HAP-1 (cell line): ENCODE measurements around the gene SMIM14.

Experiments
- DNase-seq, 2 experiments: peaks; one replicate each; pipeline ENCODE4 v3.0.0-alpha.2; 2016 to 2020; ENCODE audit warnings: low spot score in 2 of 2
- H3K27me3 ChIP-seq: fragments of 250-450 bp; sonication (Bioruptor Pico); 2 replicates; pipeline ENCODE4 v1.5.1; 2020; ENCODE audit warnings: low read depth, mild to moderate bottlenecking, moderate library complexity
- H3K36me3 ChIP-seq: fragments of 250-450 bp; sonication (Bioruptor Pico); replicated peaks from 2 replicates; pipeline ENCODE4 v1.5.1; 2020; ENCODE audit warnings: mild to moderate bottlenecking
- H3K4me1 ChIP-seq: fragments of 250-450 bp; sonication (Bioruptor Pico); 2 replicates; pipeline ENCODE4 v1.5.1; 2020; ENCODE audit warnings: mild to moderate bottlenecking
- H3K4me3 ChIP-seq: fragments of 250-450 bp; sonication (Bioruptor Pico); 2 replicates; pipeline ENCODE4 v1.5.1; 2020; ENCODE audit warnings: mild to moderate bottlenecking, moderate library complexity
- H3K9me3 ChIP-seq: fragments of 250-450 bp; sonication (Bioruptor Pico); 2 replicates; pipeline ENCODE4 v1.5.1; 2020; ENCODE audit warnings: mild to moderate bottlenecking, moderate library complexity
- in situ Hi-C: fragments of 300-500 bp; cut with MboI; formaldehyde crosslinking; loops from 3 replicates; pipeline ENCODE4 v1.14.3; 2020; ENCODE audit warnings: low sequenced_read_pairs, inconsistent platforms, mixed read lengths

Gene SMIM14

GRCh38 chr4:39606747-39607146 is 31.9 kb downstream of the SMIM14 start:
- in situ Hi-C loops: no loop called here
- H3K4me3 ChIP-seq: no peak overlapping the region
- no peak for DNase-seq
- no peaks in the 10 kb centered on the region for H3K4me1 ChIP-seq
- peaks cover 4% of the 10 kb centered on the region; the same call in 1 of the 2 replicates for H3K9me3 ChIP-seq
- no peaks in the 10 kb centered on the region for H3K36me3 ChIP-seq
- no peaks in the 10 kb centered on the region for H3K27me3 ChIP-seq

- H3K36me3 ChIP-seq: no peaks in the 10 kb centered on the region
- in situ Hi-C loops: no loop called here
- no peaks in the 10 kb centered on the region for H3K4me1 ChIP-seq
- H3K9me3 ChIP-seq: no peaks in the 10 kb centered on the region
- DNase-seq: no peak
- H3K27me3 ChIP-seq: no peaks in the 10 kb centered on the region
- H3K4me3 ChIP-seq: no peak overlapping the region
Measured at GRCh38 chr4:39597695-39598381, 40.8 kb downstream of the SMIM14 start.

- in situ Hi-C loops: no loop called here
- H3K36me3 ChIP-seq: no peaks in the 10 kb centered on the region
Measured at GRCh38 chr4:39596971-39597370, 41.7 kb downstream of the SMIM14 start.

GRCh38 chr4:39591290-39591689 is 47.4 kb downstream of the SMIM14 start:
- H3K27me3 ChIP-seq: no peaks in the 10 kb centered on the region
- in situ Hi-C loops: no loop called here
- no peak overlapping the region for H3K4me3 ChIP-seq
- H3K36me3 ChIP-seq: no peaks in the 10 kb centered on the region
- no peaks in the 10 kb centered on the region; the same call in 1 of the 2 replicates for H3K4me1 ChIP-seq
- H3K9me3 ChIP-seq: no peaks in the 10 kb centered on the region; the same call in 1 of the 2 replicates
- DNase-seq: no peak

More at GRCh38 chr4:39596971-39597370, 41.7 kb downstream of the SMIM14 start:
- Histone ChIP-seq H3K27me3 (no peaks in the 10 kb centered on the region), H3K4me3 (no peak overlapping the region), H3K9me3 (no peaks in the 10 kb centered on the region), H3K4me1 (no peaks in the 10 kb centered on the region)
- no peak for DNase-seq

- no peak for DNase-seq
- no peaks in the 10 kb centered on the region; the same call in 1 of the 2 replicates for H3K4me1 ChIP-seq
- in situ Hi-C loops: no loop called here
- H3K9me3 ChIP-seq: no peaks in the 10 kb centered on the region; the same call in 1 of the 2 replicates
- H3K27me3 ChIP-seq: no peaks in the 10 kb centered on the region
- H3K36me3 ChIP-seq: no peaks in the 10 kb centered on the region
- no peak overlapping the region for H3K4me3 ChIP-seq
Measured at GRCh38 chr4:39587881-39588280, 50.8 kb downstream of the SMIM14 start.

GRCh38 chr4:39574946-39575345 is 63.7 kb downstream of the SMIM14 start:
- Histone ChIP-seq H3K27me3 (no peaks in the 10 kb centered on the region), H3K4me1 (no peaks in the 10 kb centered on the region), H3K9me3 (no peaks in the 10 kb centered on the region), H3K4me3 (no peak overlapping the region), H3K36me3 (no peaks in the 10 kb centered on the region)
- no peak for DNase-seq
- in situ Hi-C loops: no loop called here

- in situ Hi-C loops: no loop called here
- no peaks in the 10 kb centered on the region for H3K9me3 ChIP-seq
- H3K36me3 ChIP-seq: no peaks in the 10 kb centered on the region
- H3K4me3 ChIP-seq: no peak overlapping the region
- no peak for DNase-seq
- no peaks in the 10 kb centered on the region for H3K27me3 ChIP-seq
- H3K4me1 ChIP-seq: no peaks in the 10 kb centered on the region
Measured at GRCh38 chr4:39571504-39571903, 67.2 kb downstream of the SMIM14 start.

GRCh38 chr4:39571054-39571453 is 67.6 kb downstream of the SMIM14 start:
- Histone ChIP-seq H3K9me3 (no peaks in the 10 kb centered on the region), H3K4me3 (no peak overlapping the region), H3K4me1 (no peaks in the 10 kb centered on the region), H3K36me3 (no peaks in the 10 kb centered on the region), H3K27me3 (no peaks in the 10 kb centered on the region)
- in situ Hi-C loops: no loop called here
- DNase-seq: no peak

- in situ Hi-C loops: no loop called here
- H3K4me1 ChIP-seq: no peaks in the 10 kb centered on the region
Measured at GRCh38 chr4:39569209-39569608, 69.5 kb downstream of the SMIM14 start.

GRCh38 chr4:39568805-39569204 is 69.9 kb downstream of the SMIM14 start:
- in situ Hi-C loops: no loop called here
- no peaks in the 10 kb centered on the region for H3K27me3 ChIP-seq
- H3K36me3 ChIP-seq: no peaks in the 10 kb centered on the region
- no peak overlapping the region for H3K4me3 ChIP-seq
- H3K4me1 ChIP-seq: no peaks in the 10 kb centered on the region
- no peaks in the 10 kb centered on the region for H3K9me3 ChIP-seq
- no peak for DNase-seq

More at GRCh38 chr4:39569209-39569608, 69.5 kb downstream of the SMIM14 start:
- Histone ChIP-seq H3K9me3 (no peaks in the 10 kb centered on the region), H3K27me3 (no peaks in the 10 kb centered on the region), H3K4me3 (no peak overlapping the region), H3K36me3 (no peaks in the 10 kb centered on the region)
- DNase-seq: no peak

- in situ Hi-C loops: no loop called here
Measured at GRCh38 chr4:39565878-39566600, 72.6 kb downstream of the SMIM14 start.

GRCh38 chr4:39563346-39563847 is 75.3 kb downstream of the SMIM14 start:
- no peak for DNase-seq
- Histone ChIP-seq H3K4me1 (peaks cover 3% of the 10 kb centered on the region; the same call in 1 of the 2 replicates), H3K9me3 (no peaks in the 10 kb centered on the region), H3K4me3 (no peak overlapping the region), H3K27me3 (no peaks in the 10 kb centered on the region), H3K36me3 (no peaks in the 10 kb centered on the region)
- in situ Hi-C loops: no loop called here

More at GRCh38 chr4:39565878-39566600, 72.6 kb downstream of the SMIM14 start:
- Histone ChIP-seq H3K9me3 (no peaks in the 10 kb centered on the region), H3K27me3 (no peaks in the 10 kb centered on the region), H3K4me1 (no peaks in the 10 kb centered on the region), H3K36me3 (no peaks in the 10 kb centered on the region), H3K4me3 (no peak overlapping the region)
- DNase-seq: no peak

GRCh38 chr4:39562792-39563191 is 75.9 kb downstream of the SMIM14 start:
- H3K4me1 ChIP-seq: peaks cover 9% of the 10 kb centered on the region; the same call in 1 of the 2 replicates
- in situ Hi-C loops: no loop called here
- no peaks in the 10 kb centered on the region for H3K9me3 ChIP-seq
- no peak for DNase-seq
- no peak overlapping the region for H3K4me3 ChIP-seq
- no peaks in the 10 kb centered on the region for H3K36me3 ChIP-seq
- no peaks in the 10 kb centered on the region for H3K27me3 ChIP-seq

- H3K4me1 ChIP-seq: peaks cover 9% of the 10 kb centered on the region; the same call in 1 of the 2 replicates
- no peaks in the 10 kb centered on the region for H3K9me3 ChIP-seq
- no peaks in the 10 kb centered on the region for H3K36me3 ChIP-seq
- no peaks in the 10 kb centered on the region for H3K27me3 ChIP-seq
- in situ Hi-C loops: no loop called here
- H3K4me3 ChIP-seq: no peak overlapping the region
- no peak for DNase-seq
Measured at GRCh38 chr4:39559626-39560025, 79.0 kb downstream of the SMIM14 start.
